ENCODE measurements around the gene GRAMD4.
A peak's percentile ranks its signal among the peaks of the same experiment; 100 is the strongest.

The GRAMD4 gene

DNA sequence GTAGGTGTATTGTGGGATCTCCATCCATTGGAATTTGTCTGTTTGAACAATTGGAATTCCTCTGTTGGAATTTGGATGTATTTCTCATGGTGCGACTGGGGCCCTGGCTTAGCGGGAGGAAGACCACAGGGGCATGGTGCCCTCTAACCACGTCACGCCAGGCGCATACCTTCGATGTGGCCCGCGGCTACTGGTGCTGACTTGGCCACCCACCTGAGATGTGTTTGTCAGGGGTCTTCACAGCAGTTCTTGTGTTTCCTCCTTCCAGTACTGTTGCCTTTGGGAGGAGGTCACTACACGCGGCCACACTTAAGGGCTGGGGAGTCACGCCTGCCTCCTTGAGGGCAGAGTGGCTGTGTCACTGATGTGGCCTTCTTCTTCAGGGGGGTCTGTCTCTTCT, 36.6 kb upstream of the GRAMD4 start:
- H3K4me1 Mint-ChIP-seq: peaks cover 36% of the 10 kb centered on the region
- H3K27ac Mint-ChIP-seq: no peak overlapping the region
- no peak for TF ChIP-seq CTCF (IDR thresholded peaks at IDR 0.05; ENCODE audit: unreplicated experiment in 3 of 3)
- H3K9me3 Mint-ChIP-seq: no peaks in the 10 kb centered on the region
- H3K27me3 Mint-ChIP-seq (ENCODE audit: low read depth): peaks cover 23% of the 10 kb centered on the region
- no peaks in the 10 kb centered on the region for H3K36me3 Mint-ChIP-seq (ENCODE audit: low read depth)
- no peak overlapping the region for H3K4me3 Mint-ChIP-seq

GRCh38 chr22:46584081-46584921, 35.9 kb upstream of the GRAMD4 start:
- H3K9me3 Mint-ChIP-seq: no peaks in the 10 kb centered on the region
- peaks cover 23% of the 10 kb centered on the region for H3K27me3 Mint-ChIP-seq (ENCODE audit: low read depth)
- TF ChIP-seq CTCF (IDR thresholded peaks at IDR 0.05; ENCODE audit: unreplicated experiment in 3 of 3): no peak
- no peaks in the 10 kb centered on the region for H3K36me3 Mint-ChIP-seq (ENCODE audit: low read depth)
- peak overlapping the region in 2 of 3 experiments; percentile 14 to 20 for H3K4me3 Mint-ChIP-seq
- peak overlapping the region in 2 of 3 experiments; percentile 18 to 37 for H3K27ac Mint-ChIP-seq
- H3K4me1 Mint-ChIP-seq: peaks cover 29% of the 10 kb centered on the region

DNA sequence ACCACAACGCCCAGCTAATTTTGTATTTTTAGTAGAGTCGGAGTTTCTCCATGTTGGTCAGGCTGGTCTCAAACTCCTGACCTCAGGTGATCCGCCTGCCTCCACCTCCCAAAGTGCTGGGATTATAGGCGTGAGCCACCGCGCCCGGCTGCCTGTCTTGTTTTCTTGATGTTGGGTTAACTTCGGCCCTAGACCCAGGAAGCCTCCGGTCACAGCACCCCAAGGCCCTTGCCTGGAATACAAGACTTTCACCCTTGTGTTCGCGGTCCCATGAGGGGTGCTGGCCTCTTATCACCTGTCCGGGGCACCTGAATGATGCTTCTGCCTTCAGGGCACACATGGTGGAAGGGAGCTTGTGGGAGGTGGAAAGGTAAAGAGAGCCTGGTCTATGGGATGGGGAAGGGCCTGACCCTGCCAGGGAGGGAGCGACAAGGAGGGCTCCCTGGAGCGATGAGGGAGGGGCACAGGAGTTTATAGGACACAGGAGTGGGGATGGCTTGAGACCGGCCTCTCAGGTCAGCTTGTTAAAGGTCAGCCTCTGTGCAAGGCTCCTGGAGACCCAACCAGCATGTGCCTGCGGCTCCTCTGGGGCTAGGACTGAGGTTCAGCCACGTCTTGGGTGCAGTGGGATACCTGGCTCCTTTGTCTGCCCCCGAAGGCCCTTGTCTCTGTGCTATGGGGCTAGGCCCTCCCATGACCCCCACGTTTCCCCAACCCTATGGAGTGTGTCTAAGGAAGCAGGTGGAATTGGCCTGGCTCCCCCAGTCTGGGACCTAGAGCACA, 34.7 kb upstream of the GRAMD4 start:
- Mint-ChIP-seq H3K4me1 (peaks cover 18% of the 10 kb centered on the region), H3K27ac (no peak overlapping the region), H3K27me3 (ENCODE audit: low read depth) (peaks cover 23% of the 10 kb centered on the region), H3K9me3 (no peaks in the 10 kb centered on the region), H3K36me3 (ENCODE audit: low read depth) (no peaks in the 10 kb centered on the region), H3K4me3 (no peak overlapping the region)
- no peak for TF ChIP-seq CTCF (IDR thresholded peaks at IDR 0.05; ENCODE audit: unreplicated experiment in 3 of 3)

DNA sequence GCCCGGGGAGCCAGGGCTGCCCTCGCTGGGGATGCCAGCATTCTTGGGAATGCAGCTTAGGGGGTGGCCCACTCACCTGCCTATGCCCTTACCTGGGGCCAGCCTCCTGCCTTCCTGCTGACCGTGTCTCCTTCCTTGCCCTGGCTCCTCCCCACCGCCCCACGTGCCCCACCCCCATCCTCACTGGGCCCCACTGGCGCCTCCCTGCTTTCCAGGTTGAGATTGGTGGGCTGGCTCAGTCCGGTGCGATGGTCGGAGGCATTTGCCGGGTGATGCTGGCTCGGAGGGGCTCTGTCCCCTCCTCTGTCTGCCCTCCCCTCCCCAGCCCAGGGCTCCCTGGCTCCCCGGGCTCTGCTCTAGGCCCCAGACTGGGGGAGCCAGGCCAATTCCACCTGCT, 34.1 kb upstream of the GRAMD4 start:
- H3K27ac Mint-ChIP-seq: no peak overlapping the region
- no peaks in the 10 kb centered on the region for H3K9me3 Mint-ChIP-seq
- no peak for TF ChIP-seq CTCF (IDR thresholded peaks at IDR 0.05; ENCODE audit: unreplicated experiment in 3 of 3)
- H3K27me3 Mint-ChIP-seq (ENCODE audit: low read depth): peaks cover 23% of the 10 kb centered on the region
- no peaks in the 10 kb centered on the region for H3K36me3 Mint-ChIP-seq (ENCODE audit: low read depth)
- peaks cover 17% of the 10 kb centered on the region for H3K4me1 Mint-ChIP-seq
- no peak overlapping the region for H3K4me3 Mint-ChIP-seq

GRCh38 chr22:46586531-46587011, 33.6 kb upstream of the GRAMD4 start:
- Mint-ChIP-seq H3K27me3 (ENCODE audit: low read depth) (peaks cover 23% of the 10 kb centered on the region), H3K36me3 (ENCODE audit: low read depth) (no peaks in the 10 kb centered on the region), H3K4me1 (peaks cover 17% of the 10 kb centered on the region), H3K9me3 (no peaks in the 10 kb centered on the region), H3K4me3 (peak overlapping the region in 1 of 3 experiments; percentile 40), H3K27ac (peak overlapping the region; percentile 70 to 77 (median 72))
- TF ChIP-seq CTCF (IDR thresholded peaks at IDR 0.05; ENCODE audit: unreplicated experiment in 3 of 3): no peak

Measured in nephron (organoid).